ENCODE data around the gene CABP1.

DNA sequence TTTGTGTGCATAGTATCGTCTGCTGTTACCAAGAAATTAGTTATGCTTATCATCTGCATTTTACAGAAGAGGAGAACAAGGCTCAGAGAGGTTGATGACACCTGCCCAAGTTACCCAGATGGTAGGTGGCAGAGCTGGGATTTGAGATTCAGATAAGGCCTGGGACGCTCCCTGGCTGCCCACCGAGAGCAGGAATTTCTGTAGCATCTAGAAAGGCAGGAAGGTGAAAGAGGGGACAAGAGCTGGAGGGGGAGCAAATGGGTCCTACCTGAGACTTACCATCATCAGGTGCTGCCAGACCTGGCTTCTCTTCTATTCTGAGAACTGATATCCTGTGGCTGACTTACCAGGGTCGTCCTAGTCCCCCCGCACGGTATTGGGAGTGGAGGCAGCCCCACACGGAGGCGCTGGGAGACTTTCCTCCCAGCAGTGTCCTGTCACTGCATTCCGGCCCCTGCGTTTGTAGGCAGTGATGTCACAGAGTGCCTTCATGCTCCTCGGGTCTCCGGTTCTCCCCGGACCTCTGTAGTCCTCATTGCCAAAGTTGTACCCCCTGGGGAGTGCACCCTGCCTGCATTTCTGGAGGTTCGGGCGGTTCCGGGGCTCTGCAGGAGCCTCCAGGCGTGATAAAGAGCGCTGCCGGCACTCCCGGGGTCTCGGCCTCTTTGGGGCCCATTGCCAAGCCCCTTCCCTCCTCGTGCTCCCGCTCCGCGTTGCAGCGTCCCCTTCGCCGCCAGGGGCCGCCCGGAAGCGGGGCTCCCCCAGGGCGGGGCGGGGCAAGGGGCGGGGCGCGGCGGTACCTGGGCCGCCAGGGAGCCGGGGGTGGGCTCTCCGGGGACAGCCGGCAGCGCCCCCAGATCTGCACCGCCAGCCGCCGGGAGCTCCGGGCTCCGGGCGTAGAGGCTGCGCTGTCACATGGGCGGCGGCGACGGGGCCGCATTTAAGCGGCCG is at the start of gene CABP1:
- no peak for TF ChIP-seq POLR2A (IDR thresholded peaks at IDR 0.05)
- peak; percentile 8 to 35 (median 27) for TF ChIP-seq CTCF (IDR thresholded peaks at IDR 0.05)
